ENCODE measurements around the gene CYP1A2. TPM values are rescaled to one million over a fixed set of nuclear protein-coding genes. Genes with fewer than 3 reads are reported as not detected.
"Not testable (repeated sequence)": the region's sequence is repeated elsewhere in the genome, so short reads cannot be mapped to it uniquely, and the experiment has no call there.

Gene CYP1A2
- total and polyA plus RNA-seq, 2 experiments from 2014 or later = not detected

DNA sequence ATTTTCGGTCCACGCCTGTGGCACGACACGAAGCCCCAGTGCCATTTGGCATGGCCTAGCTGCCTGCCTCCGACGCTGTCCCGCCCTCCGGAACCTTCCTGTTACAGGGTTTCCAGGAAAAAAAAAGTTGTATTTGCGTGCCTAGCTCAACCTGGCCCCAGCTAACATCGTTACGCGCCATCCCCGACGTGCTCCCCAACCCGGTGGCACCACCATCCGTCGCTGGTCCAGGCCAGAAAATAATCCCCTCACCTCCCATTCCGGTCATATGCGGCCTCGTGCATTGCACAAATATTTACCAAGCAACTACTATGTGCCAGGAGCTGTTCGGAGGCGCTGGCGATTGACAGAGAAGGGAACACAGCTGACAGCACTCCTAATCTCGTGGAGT is 21.9 kb upstream of the CYP1A2 start:
- in situ Hi-C loops (cut with MboI) = no loop called here
- Histone ChIP-seq H4K20me1 (ENCODE audit: insufficient read depth) (no peaks in the 10 kb centered on the region), H3F3A (ENCODE audit: insufficient read depth) (no peaks in the 10 kb centered on the region), H3K9ac (no peak overlapping the region), H3K79me2 (ENCODE audit: insufficient read depth) (no peaks in the 10 kb centered on the region), H2AFZ (peak overlapping the region; percentile 46; the same call in 1 of the 2 replicates), H3K9me2 (ENCODE audit: insufficient read depth) (no peaks in the 10 kb centered on the region), H3K4me3 (peak overlapping the region; percentile 58), H3K27ac (no peak overlapping the region), H3K4me1 (ENCODE audit: insufficient read depth) (no peaks in the 10 kb centered on the region), H3K36me3 (ENCODE audit: low read depth) (no peaks in the 10 kb centered on the region), H3K4me2 (ENCODE audit: unreplicated experiment) (peak overlapping the region; percentile 80), H3K9me3 (ENCODE audit: low read depth) (no peaks in the 10 kb centered on the region), H3K27me3 (replicated peaks; ENCODE audit: insufficient read depth) (peaks cover 67% of the 10 kb centered on the region)
- TF ChIP-seq EZH2 (IDR thresholded peaks at IDR 0.05; ENCODE audit: insufficient read depth, poor library complexity, severe bottlenecking) = peak; percentile 55
- no peak for TF ChIP-seq EZH2phosphoT487 (IDR thresholded peaks at IDR 0.05; ENCODE audit: insufficient read depth, low read depth)
- no peak for DNase-seq
- 7 to 11% methylated on average over 23 to 24 of the region's 24 CpGs for WGBS, 2 experiments (ENCODE audit: low coverage in 1 of 2, low lambda C conversion rate in 2 of 2, missing lambda C conversion rate in 2 of 2)

GRCh38 chr15:74727727-74728126 is 20.9 kb upstream of the CYP1A2 start:
- in situ Hi-C loops (cut with MboI) = no loop called here
- H3K9me3 ChIP-seq (ENCODE audit: low read depth) = no peaks in the 10 kb centered on the region
- no peak overlapping the region for H3K4me3 ChIP-seq
- no peak for DNase-seq
- peaks cover 67% of the 10 kb centered on the region for H3K27me3 ChIP-seq (replicated peaks; ENCODE audit: insufficient read depth)
- H3K9me2 ChIP-seq (ENCODE audit: insufficient read depth) = no peaks in the 10 kb centered on the region
- WGBS, 2 experiments (ENCODE audit: low coverage in 1 of 2, low lambda C conversion rate in 2 of 2, missing lambda C conversion rate in 2 of 2) = 51 to 66% methylated on average over 7 of the region's 7 CpGs
- H4K20me1 ChIP-seq (ENCODE audit: insufficient read depth) = no peaks in the 10 kb centered on the region
- H3K79me2 ChIP-seq (ENCODE audit: insufficient read depth) = no peaks in the 10 kb centered on the region
- no peaks in the 10 kb centered on the region for H3K4me1 ChIP-seq (ENCODE audit: insufficient read depth)
- no peaks in the 10 kb centered on the region for H3K36me3 ChIP-seq (ENCODE audit: low read depth)
- H3K9ac ChIP-seq = no peak overlapping the region
- TF ChIP-seq EZH2phosphoT487 (IDR thresholded peaks at IDR 0.05; ENCODE audit: insufficient read depth, low read depth) (no peak), EZH2 (IDR thresholded peaks at IDR 0.05; ENCODE audit: insufficient read depth, poor library complexity, severe bottlenecking) (no peak)
- no peaks in the 10 kb centered on the region for H3F3A ChIP-seq (ENCODE audit: insufficient read depth)
- H3K27ac ChIP-seq = no peak overlapping the region
- no peak overlapping the region for H2AFZ ChIP-seq
- H3K4me2 ChIP-seq (ENCODE audit: unreplicated experiment) = no peak overlapping the region

DNA sequence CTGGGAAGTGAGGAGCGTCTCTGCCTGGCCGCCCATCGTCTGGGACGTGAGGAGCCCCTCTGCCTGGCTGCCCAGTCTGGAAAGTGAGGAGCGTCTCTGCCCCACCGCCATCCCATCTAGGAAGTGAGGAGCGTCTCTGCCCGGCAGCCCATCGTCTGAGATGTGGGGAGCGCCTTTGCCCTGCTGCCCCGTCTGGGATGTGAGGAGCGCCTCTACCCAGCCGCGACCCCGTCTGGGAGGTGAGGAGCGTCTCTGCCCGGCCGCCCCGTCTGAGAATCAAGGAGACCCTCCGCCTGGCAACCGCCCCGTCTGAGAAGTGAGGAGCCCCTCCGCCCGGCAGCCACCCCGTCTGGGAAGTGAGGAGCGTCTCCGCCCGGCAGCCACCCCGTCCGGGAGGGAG is 19.9 kb upstream of the CYP1A2 start:
- WGBS, 2 experiments (ENCODE audit: low coverage in 1 of 2, low lambda C conversion rate in 2 of 2, missing lambda C conversion rate in 2 of 2) = 66 to 77% methylated on average over 9 to 18 of the region's 30 CpGs
- H3K9me2 ChIP-seq (ENCODE audit: insufficient read depth); H3F3A ChIP-seq (ENCODE audit: insufficient read depth); H3K9ac ChIP-seq; H3K79me2 ChIP-seq (ENCODE audit: insufficient read depth); H2AFZ ChIP-seq; H4K20me1 ChIP-seq (ENCODE audit: insufficient read depth); H3K27ac ChIP-seq; H3K4me3 ChIP-seq; H3K9me3 ChIP-seq (ENCODE audit: low read depth); H3K4me2 ChIP-seq (ENCODE audit: unreplicated experiment); H3K36me3 ChIP-seq (ENCODE audit: low read depth); H3K4me1 ChIP-seq (ENCODE audit: insufficient read depth); DNase-seq; in situ Hi-C loops (cut with MboI): not testable (repeated sequence)
- H3K27me3 ChIP-seq (replicated peaks; ENCODE audit: insufficient read depth) = peaks cover 67% of the 10 kb centered on the region

DNA sequence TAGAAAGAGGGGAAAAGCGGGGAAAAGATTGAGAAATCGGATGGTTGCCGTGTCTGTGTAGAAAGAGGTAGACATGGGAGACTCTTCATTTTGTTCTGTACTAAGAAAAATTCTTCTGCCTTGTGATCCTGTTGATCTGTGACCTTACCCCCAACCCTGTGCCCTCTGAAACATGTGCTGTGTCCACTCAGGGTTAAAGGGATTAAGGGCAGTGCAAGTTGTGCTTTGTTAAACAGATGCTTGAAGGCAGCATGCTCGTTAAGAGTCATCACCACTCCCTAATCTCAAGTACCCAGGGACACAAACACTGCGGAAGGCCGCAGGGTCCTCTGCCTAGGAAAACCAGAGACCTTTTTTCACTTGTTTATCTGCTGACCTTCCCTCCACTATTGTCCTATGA is 19.3 kb upstream of the CYP1A2 start:
- H2AFZ ChIP-seq; H3F3A ChIP-seq (ENCODE audit: insufficient read depth); H3K4me3 ChIP-seq; H3K79me2 ChIP-seq (ENCODE audit: insufficient read depth); H3K9me3 ChIP-seq (ENCODE audit: low read depth); H3K9me2 ChIP-seq (ENCODE audit: insufficient read depth); H3K4me2 ChIP-seq (ENCODE audit: unreplicated experiment); H4K20me1 ChIP-seq (ENCODE audit: insufficient read depth); DNase-seq; H3K4me1 ChIP-seq (ENCODE audit: insufficient read depth); in situ Hi-C loops (cut with MboI); H3K36me3 ChIP-seq (ENCODE audit: low read depth); H3K27ac ChIP-seq; H3K9ac ChIP-seq: not testable (repeated sequence)
- 38 to 46% methylated on average over 6 of the region's 6 CpGs for WGBS, 2 experiments (ENCODE audit: low coverage in 1 of 2, low lambda C conversion rate in 2 of 2, missing lambda C conversion rate in 2 of 2)
- H3K27me3 ChIP-seq (replicated peaks; ENCODE audit: insufficient read depth) = peaks cover 64% of the 10 kb centered on the region

GRCh38 chr15:74730619-74731316 is 17.9 kb upstream of the CYP1A2 start:
- H3K4me3 ChIP-seq = no peak overlapping the region
- H2AFZ ChIP-seq = no peak overlapping the region
- H3K79me2 ChIP-seq (ENCODE audit: insufficient read depth) = no peaks in the 10 kb centered on the region
- no peak for TF ChIP-seq EZH2phosphoT487 (IDR thresholded peaks at IDR 0.05; ENCODE audit: insufficient read depth, low read depth)
- TF ChIP-seq EZH2 (IDR thresholded peaks at IDR 0.05; ENCODE audit: insufficient read depth, poor library complexity, severe bottlenecking) = no peak
- peaks cover 68% of the 10 kb centered on the region for H3K27me3 ChIP-seq (replicated peaks; ENCODE audit: insufficient read depth)
- DNase-seq = no peak
- H3K27ac ChIP-seq = no peak overlapping the region
- no peaks in the 10 kb centered on the region for H3K9me3 ChIP-seq (ENCODE audit: low read depth)
- H3K4me1 ChIP-seq (ENCODE audit: insufficient read depth) = no peaks in the 10 kb centered on the region
- H3K9ac ChIP-seq = no peak overlapping the region
- H3F3A ChIP-seq (ENCODE audit: insufficient read depth) = no peaks in the 10 kb centered on the region
- H4K20me1 ChIP-seq (ENCODE audit: insufficient read depth) = no peaks in the 10 kb centered on the region
- no peaks in the 10 kb centered on the region for H3K36me3 ChIP-seq (ENCODE audit: low read depth)
- no peak overlapping the region for H3K4me2 ChIP-seq (ENCODE audit: unreplicated experiment)
- in situ Hi-C loops (cut with MboI) = no loop called here
- no peaks in the 10 kb centered on the region for H3K9me2 ChIP-seq (ENCODE audit: insufficient read depth)
- 63 to 71% methylated on average over 7 of the region's 7 CpGs for WGBS, 2 experiments (ENCODE audit: low coverage in 1 of 2, low lambda C conversion rate in 2 of 2, missing lambda C conversion rate in 2 of 2)

Measured in GM23248 (cell line).